HG03196 (cell line): ENCODE measurements around the gene TSHZ1.

Source experiments
- ATAC-seq: cut with Tn5 transposase; IDR thresholded peaks from one replicate; pipeline ENCODE4 v1.9.1; 2021; ENCODE audit not compliant: unreplicated experiment

The TSHZ1 gene

GRCh38 chr18:75338631-75339030, 128.0 kb downstream of the TSHZ1 start:
- no peak for ATAC-seq
